GM12878 (cell line): Measurements from ENCODE around the gene RNF181. TPM values are rescaled to one million over a fixed set of nuclear protein-coding genes. Genes with fewer than 3 reads are reported as not detected.

Source experiments
- ATAC-seq: fragments of 200-7000 bp; cut with Tn5 transposase; 3 replicates; pipeline ENCODE4 v1.9.1; 2020; ENCODE audit warnings: mild to moderate bottlenecking, moderate library complexity
- BruUV-seq: library from RNA; stranded (reverse); fragments of 400-500 nt; replicated peaks from 2 replicates; lab custom pipeline; 2021; lab: Mats Ljungman, UMichigan
- CTCF ChIA-PET: fragments of 300-600 bp; sonication (Branson Sonifier 250); formaldehyde crosslinking; extraction: SDS; loops from one replicate; lab custom pipeline; 2021; ENCODE audit warnings: inconsistent platforms; lab: Yijun Ruan, JAX
- POLR2A ChIA-PET: fragments of 350-600 bp; formaldehyde crosslinking; extraction: SDS; loops from one replicate; lab custom pipeline; 2021; ENCODE audit warnings: inconsistent platforms; lab: Charles Lee
- RAD21 ChIA-PET: fragments of 300-600 bp; sonication (Branson Sonifier 250); formaldehyde crosslinking; loops from one replicate; lab custom pipeline; 2023; ENCODE audit warnings: antibody characterized with exemption; ENCODE audit not compliant: unreplicated experiment; lab: Charles Lee
- SMC1A ChIA-PET: fragments of 300-600 bp; sonication (Branson Sonifier 250); formaldehyde crosslinking; loops from one replicate; lab custom pipeline; 2023; ENCODE audit not compliant: unreplicated experiment, uncharacterized antibody; lab: Charles Lee
- DNase-seq: peaks from one replicate; pipeline ENCODE4 v3.0.0-alpha.2; 2011; ENCODE audit warnings: low read depth, low spot score
- FAIRE-seq: peaks from 3 replicates; lab custom pipeline; 2011; peaks lifted over from hg19 to GRCh38; lab: Jason Lieb, UNC
- H2AFZ ChIP-seq: 2 replicates; pipeline ENCODE4 v1.6.0; 2011; ENCODE audit warnings: low read depth, low read length, control low read depth; ENCODE audit not compliant: control insufficient read depth
- H3K27ac ChIP-seq: 2 replicates; pipeline ENCODE4 v1.5.1; 2011; ENCODE audit warnings: control low read depth; ENCODE audit not compliant: control insufficient read depth, insufficient read depth
- H3K27me3 ChIP-seq, 2 experiments: replicated peaks in 1 of 2; 2 replicates each; pipeline versions ENCODE4 v1.6.0 to v1.6.1; 2011; ENCODE audit warnings: low read length in 1 of 2; ENCODE audit not compliant: control insufficient read depth in 2 of 2, insufficient read depth in 2 of 2
- H3K36me3 ChIP-seq, 2 experiments: 2 replicates each; pipeline ENCODE4 v1.5.1; 2011; ENCODE audit warnings: low read length in 1 of 2; ENCODE audit not compliant: control insufficient read depth in 2 of 2, insufficient read depth in 2 of 2
- H3K4me1 ChIP-seq: 2 replicates; pipeline ENCODE4 v1.6.1; 2011; ENCODE audit warnings: mild to moderate bottlenecking, low read length, moderate library complexity, mixed read lengths; ENCODE audit not compliant: control insufficient read depth, insufficient read depth
- H3K4me2 ChIP-seq: 2 replicates; pipeline ENCODE4 v1.6.0; 2011; ENCODE audit warnings: control low read depth; ENCODE audit not compliant: control insufficient read depth, insufficient read depth
- H3K4me3 ChIP-seq: fragments of 200-600 bp; sonication (generic); 2 replicates; pipeline ENCODE4 v1.5.1; 2016
- H3K79me2 ChIP-seq: 2 replicates; pipeline ENCODE4 v1.6.0; 2011; ENCODE audit warnings: low read length; ENCODE audit not compliant: control insufficient read depth, insufficient read depth
- H3K9ac ChIP-seq: 2 replicates; pipeline ENCODE4 v1.8.0; 2011; ENCODE audit warnings: low read length, control low read depth, mixed read lengths; ENCODE audit not compliant: control insufficient read depth, insufficient read depth
- H3K9me3 ChIP-seq: replicated peaks from 3 replicates; pipeline ENCODE4 v1.5.1; 2011; ENCODE audit warnings: mild to moderate bottlenecking, low read length; ENCODE audit not compliant: control insufficient read depth, insufficient read depth
- H4K20me1 ChIP-seq: 2 replicates; pipeline ENCODE4 v1.6.0; 2011; ENCODE audit not compliant: control insufficient read depth, insufficient read depth
- FOXK2 ChIP-seq: fragments of 450-650 bp; IDR thresholded peaks from 2 replicates; pipeline ENCODE4 v1.6.1; 2017; ENCODE audit warnings: mild to moderate bottlenecking, moderate library complexity
- NKRF ChIP-seq: fragments of 450-650 bp; conservative IDR thresholded peaks from 2 replicates; pipeline ENCODE4 v1.6.1; 2017; ENCODE audit warnings: mild to moderate bottlenecking, moderate library complexity
- NRF1 ChIP-seq: conservative IDR thresholded peaks from 2 replicates; pipeline ENCODE4 v1.6.1; 2011; ENCODE audit warnings: mild to moderate bottlenecking, low read depth, low read length, improper control_type of control experiment
- PAX5 ChIP-seq: IDR thresholded peaks from 2 replicates; pipeline ENCODE4 v1.6.1; 2011; ENCODE audit warnings: low read depth, low read length, borderline replicate concordance
- POLR2AphosphoS5 ChIP-seq: IDR thresholded peaks from 2 replicates; pipeline ENCODE4 v1.6.1; 2011; ENCODE audit warnings: mild to moderate bottlenecking, low read length, inconsistent platforms
- RBBP5 ChIP-seq: fragments of 200-600 bp; sonication (generic); conservative IDR thresholded peaks from 2 replicates; pipeline ENCODE4 v1.6.1; 2016
- TAF1 ChIP-seq: IDR thresholded peaks from 2 replicates; pipeline ENCODE4 v1.6.1; 2011; ENCODE audit warnings: mild to moderate bottlenecking, low read depth, low read length, borderline replicate concordance
- ZNF384 ChIP-seq: IDR thresholded peaks from 2 replicates; pipeline ENCODE4 v1.6.1; 2012; ENCODE audit warnings: low read depth, mild to moderate bottlenecking, low read length, improper control_type of control experiment, borderline replicate concordance
- WGBS: methylation state at CpG from one replicate; pipeline ENCODE4 v1.1.6; 2016; ENCODE audit warnings: low lambda C conversion rate; ENCODE audit not compliant: insufficient replicate concordance, insufficient coverage; ENCODE audit errors: missing lambda C conversion rate; 5-methylcytosine and 5-hydroxymethylcytosine counted together
- in situ Hi-C: fragments of 300-500 bp; cut with MboI; formaldehyde crosslinking; loops from 9 replicates; pipeline ENCODE4 v1.14.3; 2018; ENCODE audit warnings: mixed read lengths
- intact Hi-C: fragments of 100-400 bp; cut with micrococcal nuclease; formaldehyde crosslinking; loops from one replicate; pipeline ENCODE4 v1.14.2; 2022; ENCODE audit not compliant: unreplicated experiment
- polyA plus RNA-seq, 11 experiments: library from polyadenylated mRNA; depleted of rRNA in 4 of 11; unstranded in 6 of 11; stranded (reverse) in 5 of 11; fragments of >200 nt; fragmentation: Nextera tagmentation in 4 of 11; fragmentation: Illumina TruSeq in 1 of 11; extraction: Ambion mirVana in 4 of 11; extraction: Trizol in 1 of 11; gene quantifications; 1 replicate in 1 of 11; 2 replicates in 10 of 11; pipeline versions ENCODE4 v1.2.1 to v1.2.3, GENCODE V29; 2011 to 2016; ENCODE audit warnings: inconsistent platforms in 2 of 11, missing spikeins in 2 of 11, low read depth in 1 of 11
- total RNA-seq, 4 experiments: library from RNA; depleted of rRNA in 3 of 4; stranded (reverse); fragments of >200 nt in 3 of 4; fragmentation: Illumina TruSeq in 1 of 4; extraction: Trizol in 1 of 4; gene quantifications; 2 replicates each; pipeline versions ENCODE4 v1.2.1 to v1.2.3, GENCODE V29; 2013 to 2021
- TF ChIP-seq, protein P1 (sequence below): fragments of 450-650 bp; formaldehyde crosslinking; IDR thresholded peaks from 2 replicates; pipeline ENCODE4 v1.4.0; 2022; ENCODE audit warnings: mild to moderate bottlenecking, moderate library complexity

Gene RNF181
- total and polyA plus RNA-seq, 10 of the 15 experiments (the other 5 are each of a cell fraction or from before 2014, with no cell fraction given) = 101 to 409 (median 213) TPM

GRCh38 chr2:85550486-85550885 lies 45.1 kb upstream of the RNF181 start:
- Histone ChIP-seq H4K20me1 (no peaks in the 10 kb centered on the region), H3K9ac (no peak overlapping the region), H3K27me3 (no peaks in the 10 kb centered on the region), H3K27ac (no peak overlapping the region), H3K36me3 (peaks cover 8 to 19% of the 10 kb centered on the region in 2 experiments), H3K4me3 (no peak overlapping the region), H3K9me3 (no peaks in the 10 kb centered on the region), H3K79me2 (no peaks in the 10 kb centered on the region), H3K4me1 (no peaks in the 10 kb centered on the region), H3K4me2 (no peak overlapping the region), H2AFZ (no peak overlapping the region)
- DNase-seq (no peak), ATAC-seq (no peak), FAIRE-seq (no peak)
- SMC1A ChIA-PET = interaction anchor here (0.7 to 6.3 kb wide), 11 partner anchors 10 to 250 kb away, joined by 3 to 201 read pairs (median 4); partner anchors contain the start of genes GGCX, MAT2A and SH2D6
- WGBS = 89% methylated on average over 10 of the region's 10 CpGs
- RAD21 ChIA-PET = interaction anchor here (1.0 to 7.7 kb wide), 8 partner anchors 9 to 159 kb away, joined by 3 to 179 read pairs (median 10); partner anchors contain the start of genes MAT2A, RNF181 and SH2D6
- POLR2A ChIA-PET = interaction anchor here (0.5 to 2.8 kb wide), 7 partner anchors 9 to 131 kb away, joined by 3 to 17 read pairs (median 6); partner anchors contain the start of gene GGCX
- in situ Hi-C loops (no loop called here), intact Hi-C loops (loop anchor here (5.0 kb wide), 2 partner anchors 223 to 248 kb away; partner anchors contain the start of gene TGOLN2)
- TF ChIP-seq FOXK2 = no peak
- TF ChIP-seq ZNF384 = no peak
- no peak for TF ChIP-seq RBBP5
- no peak for TF ChIP-seq NKRF
- TF ChIP-seq PAX5 = no peak
- TF ChIP-seq POLR2AphosphoS5 = no peak
- no peak for TF ChIP-seq NRF1
- TF ChIP-seq, protein P1, sequence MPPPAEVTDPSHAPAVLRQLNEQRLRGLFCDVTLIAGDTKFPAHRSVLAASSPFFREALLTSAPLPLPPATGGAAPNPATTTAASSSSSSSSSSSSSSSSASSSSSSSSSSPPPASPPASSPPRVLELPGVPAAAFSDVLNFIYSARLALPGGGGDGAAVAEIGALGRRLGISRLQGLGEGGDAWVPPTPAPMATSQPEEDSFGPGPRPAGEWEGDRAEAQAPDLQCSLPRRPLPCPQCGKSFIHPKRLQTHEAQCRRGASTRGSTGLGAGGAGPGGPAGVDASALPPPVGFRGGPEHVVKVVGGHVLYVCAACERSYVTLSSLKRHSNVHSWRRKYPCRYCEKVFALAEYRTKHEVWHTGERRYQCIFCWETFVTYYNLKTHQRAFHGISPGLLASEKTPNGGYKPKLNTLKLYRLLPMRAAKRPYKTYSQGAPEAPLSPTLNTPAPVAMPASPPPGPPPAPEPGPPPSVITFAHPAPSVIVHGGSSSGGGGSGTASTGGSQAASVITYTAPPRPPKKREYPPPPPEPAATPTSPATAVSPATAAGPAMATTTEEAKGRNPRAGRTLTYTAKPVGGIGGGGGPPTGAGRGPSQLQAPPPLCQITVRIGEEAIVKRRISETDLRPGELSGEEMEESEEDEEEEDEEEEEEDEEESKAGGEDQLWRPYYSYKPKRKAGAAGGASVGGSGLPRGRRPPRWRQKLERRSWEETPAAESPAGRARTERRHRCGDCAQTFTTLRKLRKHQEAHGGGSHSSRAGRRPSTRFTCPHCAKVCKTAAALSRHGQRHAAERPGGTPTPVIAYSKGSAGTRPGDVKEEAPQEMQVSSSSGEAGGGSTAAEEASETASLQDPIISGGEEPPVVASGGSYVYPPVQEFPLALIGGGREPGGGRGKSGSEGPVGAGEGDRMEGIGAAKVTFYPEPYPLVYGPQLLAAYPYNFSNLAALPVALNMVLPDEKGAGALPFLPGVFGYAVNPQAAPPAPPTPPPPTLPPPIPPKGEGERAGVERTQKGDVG (CRISPR knock-in tag) = no peak
- TF ChIP-seq TAF1 = no peak
- BruUV-seq = no TSS peak
- CTCF ChIA-PET = interaction anchor here (0.9 to 10.4 kb wide), 15 partner anchors 8 to 252 kb away, joined by 3 to 336 read pairs (median 4); partner anchors contain the start of genes GGCX, MAT2A, RNF181 and SH2D6
